Mesendoderm (in vitro differentiated cells): ENCODE results near the gene TUB.
A peak's percentile ranks its signal among the peaks of the same experiment; 100 is the strongest.

Experiments used
- DNase-seq: peaks from one replicate; pipeline ENCODE4 v3.0.0; 2013
- H2AK5ac ChIP-seq: 2 replicates; pipeline ENCODE4 v1.6.1; 2013; ENCODE audit warnings: low read length, inconsistent platforms
- H2BK120ac ChIP-seq: 2 replicates; pipeline ENCODE4 v1.6.1; 2013; ENCODE audit warnings: low read depth, mild to moderate bottlenecking, low read length, moderate library complexity, mixed read lengths
- H2BK15ac ChIP-seq: replicated peaks from 2 replicates; pipeline ENCODE4 v1.6.1; 2013; ENCODE audit warnings: low read depth, mild to moderate bottlenecking, moderate library complexity
- H2BK5ac ChIP-seq: 2 replicates; pipeline ENCODE4 v1.6.1; 2013; ENCODE audit warnings: low read length, inconsistent platforms
- H3K18ac ChIP-seq: 2 replicates; pipeline ENCODE4 v1.6.1; 2013; ENCODE audit warnings: mild to moderate bottlenecking, low read length, mixed read lengths
- H3K23ac ChIP-seq: one replicate; pipeline ENCODE4 v1.6.1; 2013; ENCODE audit warnings: low read length
- H3K27ac ChIP-seq: 2 replicates; pipeline ENCODE4 v1.5.1; 2013; ENCODE audit warnings: low read depth, mild to moderate bottlenecking, inconsistent platforms, low read length, moderate library complexity
- H3K27me3 ChIP-seq: 2 replicates; pipeline ENCODE4 v1.6.1; 2013; ENCODE audit warnings: low read length, control low read depth, mild to moderate bottlenecking, inconsistent platforms; ENCODE audit not compliant: insufficient read depth, poor library complexity
- H3K36me3 ChIP-seq: 2 replicates; pipeline ENCODE4 v1.6.1; 2013; ENCODE audit warnings: low read length, inconsistent platforms; ENCODE audit not compliant: control insufficient read depth, insufficient read depth
- H3K4ac ChIP-seq: one replicate; pipeline ENCODE4 v1.6.1; 2013; ENCODE audit warnings: low read depth, mild to moderate bottlenecking, low read length, moderate library complexity
- H3K4me1 ChIP-seq: 2 replicates; pipeline ENCODE4 v1.6.1; 2013; ENCODE audit warnings: low read depth, low read length, inconsistent platforms; ENCODE audit not compliant: control insufficient read depth
- H3K4me2 ChIP-seq: 2 replicates; pipeline ENCODE4 v1.6.1; 2013; ENCODE audit warnings: low read length
- H3K4me3 ChIP-seq: 2 replicates; pipeline ENCODE4 v1.5.1; 2013; ENCODE audit warnings: mild to moderate bottlenecking, low read length
- H3K56ac ChIP-seq: one replicate; pipeline ENCODE4 v1.6.1; 2013; ENCODE audit warnings: low read length
- H3K79me1 ChIP-seq: 2 replicates; pipeline ENCODE4 v1.6.1; 2013; ENCODE audit warnings: low read length, inconsistent platforms
- H3K79me2 ChIP-seq: 2 replicates; pipeline ENCODE4 v1.6.1; 2013; ENCODE audit warnings: mild to moderate bottlenecking, low read length; ENCODE audit not compliant: control insufficient read depth, insufficient read depth
- H3K9ac ChIP-seq: 2 replicates; pipeline ENCODE4 v1.6.1; 2013; ENCODE audit warnings: low read length, inconsistent platforms
- H4K5ac ChIP-seq: one replicate; pipeline ENCODE4 v1.6.1; 2013; ENCODE audit warnings: low read length
- H4K8ac ChIP-seq: one replicate; pipeline ENCODE4 v1.6.1; 2013; ENCODE audit warnings: low read depth, mild to moderate bottlenecking, control low read depth, low read length, moderate library complexity
- WGBS: extraction: QIAGEN DNeasy Blood & Tissue Kit; methylation state at CpG from one replicate; pipeline ENCODE4 v1.1.7; 2013; ENCODE audit warnings: low lambda C conversion rate, missing lambda C conversion rate; ENCODE audit not compliant: insufficient coverage; ENCODE audit errors: extremely low coverage; 5-methylcytosine and 5-hydroxymethylcytosine counted together

The TUB gene

GRCh38 chr11:8059571-8060011 is 21.4 kb upstream of the TUB start:
- H2BK5ac ChIP-seq, result no peak overlapping the region
- H3K4me1 ChIP-seq, result peaks cover 4% of the 10 kb centered on the region
- no peak overlapping the region for H3K9ac ChIP-seq
- no peak overlapping the region for H2BK120ac ChIP-seq
- H2BK15ac ChIP-seq, result no peak overlapping the region
- no peak overlapping the region for H3K23ac ChIP-seq
- no peak overlapping the region for H4K5ac ChIP-seq
- no peaks in the 10 kb centered on the region for H3K27me3 ChIP-seq
- no peaks in the 10 kb centered on the region for H3K79me2 ChIP-seq
- no peak overlapping the region for H3K4me2 ChIP-seq
- no peak overlapping the region for H3K18ac ChIP-seq
- H3K4ac ChIP-seq, result no peak overlapping the region
- no peak overlapping the region for H2AK5ac ChIP-seq
- H3K36me3 ChIP-seq, result no peaks in the 10 kb centered on the region
- no peak overlapping the region for H3K27ac ChIP-seq
- WGBS, result no CpG with 5 or more reads among the region's 10 CpGs
- no peak for DNase-seq
- no peak overlapping the region for H3K4me3 ChIP-seq
- no peak overlapping the region for H4K8ac ChIP-seq
- H3K56ac ChIP-seq, result peak overlapping the region; percentile 8
- H3K79me1 ChIP-seq, result no peaks in the 10 kb centered on the region

- Histone ChIP-seq H3K79me1 (no peaks in the 10 kb centered on the region), H3K79me2 (no peaks in the 10 kb centered on the region), H3K36me3 (no peaks in the 10 kb centered on the region), H3K9ac (no peak overlapping the region), H3K27ac (no peak overlapping the region), H2BK5ac (no peak overlapping the region), H3K4me1 (peaks cover 4% of the 10 kb centered on the region), H4K5ac (no peak overlapping the region), H3K27me3 (no peaks in the 10 kb centered on the region), H2AK5ac (no peak overlapping the region), H3K4me2 (no peak overlapping the region), H4K8ac (no peak overlapping the region), H3K23ac (no peak overlapping the region), H3K4me3 (no peak overlapping the region), H3K18ac (no peak overlapping the region), H3K4ac (no peak overlapping the region), H2BK15ac (no peak overlapping the region), H2BK120ac (no peak overlapping the region), H3K56ac (no peak overlapping the region)
- DNase-seq, result no peak
- WGBS, result no CpG with 5 or more reads among the region's 3 CpGs
Observed at GRCh38 chr11:8060146-8060719, 20.8 kb upstream of the TUB start.

DNA sequence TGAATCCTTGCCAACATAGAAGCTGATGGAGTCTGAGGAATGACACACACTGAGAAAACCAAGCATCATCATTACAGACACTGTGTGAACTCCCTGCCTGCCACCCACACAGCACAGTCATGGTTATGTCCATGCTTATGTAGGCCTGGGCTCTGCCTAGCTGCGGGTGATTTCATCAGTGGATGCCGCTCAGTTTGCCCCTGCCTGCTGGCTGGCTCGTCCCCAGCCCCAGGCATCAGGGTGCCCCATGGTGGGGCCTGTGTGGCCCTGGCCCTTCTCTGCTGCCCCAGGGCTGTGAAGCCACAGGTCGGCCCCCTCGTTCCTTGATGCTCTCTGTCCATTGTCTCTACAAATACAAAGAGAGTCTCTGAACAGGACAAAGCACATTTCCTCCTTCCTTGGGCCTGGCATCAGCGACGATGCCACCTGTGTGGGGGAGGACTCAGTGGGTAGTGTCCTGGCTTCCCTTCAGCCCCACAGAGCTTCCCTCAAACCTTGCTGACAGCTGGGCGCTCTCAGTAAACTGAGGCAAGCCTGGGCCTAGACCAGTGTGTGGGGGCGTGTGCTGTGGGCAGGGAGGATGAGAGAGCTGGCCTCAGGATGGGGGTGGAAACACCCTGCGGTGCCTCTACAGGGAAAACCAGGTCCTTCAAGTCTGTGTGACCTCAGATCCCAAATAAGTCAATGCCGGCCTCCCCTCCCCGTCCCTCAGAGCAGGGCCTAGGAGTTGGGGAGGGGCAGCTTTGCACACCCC is 20.0 kb upstream of the TUB start:
- H3K56ac ChIP-seq, result peak overlapping the region; percentile 46
- no peak overlapping the region for H2BK5ac ChIP-seq
- H3K4me2 ChIP-seq, result no peak overlapping the region
- H2BK15ac ChIP-seq, result no peak overlapping the region
- H3K27me3 ChIP-seq, result no peaks in the 10 kb centered on the region
- H3K9ac ChIP-seq, result no peak overlapping the region
- no peaks in the 10 kb centered on the region for H3K79me1 ChIP-seq
- H4K8ac ChIP-seq, result no peak overlapping the region
- DNase-seq, result no peak
- H3K23ac ChIP-seq, result no peak overlapping the region
- peaks cover 4% of the 10 kb centered on the region for H3K4me1 ChIP-seq
- no CpG with 5 or more reads among the region's 12 CpGs for WGBS
- H2AK5ac ChIP-seq, result no peak overlapping the region
- no peak overlapping the region for H4K5ac ChIP-seq
- no peaks in the 10 kb centered on the region for H3K36me3 ChIP-seq
- H3K79me2 ChIP-seq, result no peaks in the 10 kb centered on the region
- H3K4ac ChIP-seq, result no peak overlapping the region
- no peak overlapping the region for H3K18ac ChIP-seq
- no peak overlapping the region for H2BK120ac ChIP-seq
- H3K27ac ChIP-seq, result no peak overlapping the region
- no peak overlapping the region for H3K4me3 ChIP-seq

- no peak overlapping the region for H2BK120ac ChIP-seq
- H2BK15ac ChIP-seq, result no peak overlapping the region
- no peak overlapping the region for H3K4me3 ChIP-seq
- H4K8ac ChIP-seq, result no peak overlapping the region
- no peak overlapping the region for H3K4me2 ChIP-seq
- no peak overlapping the region for H4K5ac ChIP-seq
- H3K56ac ChIP-seq, result peak overlapping the region; percentile 46
- no peaks in the 10 kb centered on the region for H3K36me3 ChIP-seq
- no peaks in the 10 kb centered on the region for H3K27me3 ChIP-seq
- DNase-seq, result no peak
- H3K4ac ChIP-seq, result no peak overlapping the region
- no peak overlapping the region for H3K9ac ChIP-seq
- H3K79me1 ChIP-seq, result no peaks in the 10 kb centered on the region
- H3K23ac ChIP-seq, result no peak overlapping the region
- no peak overlapping the region for H3K18ac ChIP-seq
- H2AK5ac ChIP-seq, result no peak overlapping the region
- no peaks in the 10 kb centered on the region for H3K79me2 ChIP-seq
- H2BK5ac ChIP-seq, result no peak overlapping the region
- WGBS, result no CpG with 5 or more reads among the region's 22 CpGs
- H3K27ac ChIP-seq, result no peak overlapping the region
- H3K4me1 ChIP-seq, result peaks cover 4% of the 10 kb centered on the region
Observed at GRCh38 chr11:8061555-8062428, 19.2 kb upstream of the TUB start.

- Histone ChIP-seq H3K56ac (no peak overlapping the region), H2BK15ac (no peak overlapping the region), H4K5ac (no peak overlapping the region), H2BK5ac (no peak overlapping the region), H3K27ac (no peak overlapping the region), H2AK5ac (no peak overlapping the region), H3K79me2 (no peaks in the 10 kb centered on the region), H3K4me1 (peaks cover 4% of the 10 kb centered on the region), H3K4me3 (no peak overlapping the region), H3K23ac (no peak overlapping the region), H3K27me3 (no peaks in the 10 kb centered on the region), H3K36me3 (no peaks in the 10 kb centered on the region), H3K18ac (no peak overlapping the region), H2BK120ac (no peak overlapping the region), H4K8ac (no peak overlapping the region), H3K4ac (no peak overlapping the region), H3K9ac (no peak overlapping the region), H3K79me1 (no peaks in the 10 kb centered on the region), H3K4me2 (no peak overlapping the region)
- no CpG with 5 or more reads among the region's 13 CpGs for WGBS
- DNase-seq, result no peak
Observed at GRCh38 chr11:8062781-8063257, 18.2 kb upstream of the TUB start.
